Esophagus muscularis mucosa (tissue), 4 donors: ENCODE data around the gene TBP. TPM values are rescaled to one million over a fixed set of nuclear protein-coding genes. Genes with fewer than 3 reads are reported as not detected.
A peak's percentile ranks its signal among the peaks of the same experiment; 100 is the strongest.

Source experiments
- DNase-seq: peaks from one replicate; pipeline ENCODE4 v3.0.0-alpha.2; 2017; ENCODE audit errors: extremely low spot score
- H3K27ac ChIP-seq, 4 donors: fragments of 200-600 bp; sonication (generic); replicated peaks in 1 of 4; 1 replicate in 3 of 4; 2 replicates in 1 of 4; pipeline ENCODE4 v1.5.1; 2016 to 2019; ENCODE audit warnings: mild to moderate bottlenecking in 1 of 4
- H3K27me3 ChIP-seq, 4 donors: fragments of 200-600 bp; sonication (generic); one replicate each; pipeline versions ENCODE4 v1.5.1 to v1.6.0; 2016 to 2019
- H3K36me3 ChIP-seq, 4 donors: fragments of 200-600 bp; sonication (generic); one replicate each; pipeline ENCODE4 v1.5.1; 2016 to 2019
- H3K4me1 ChIP-seq, 4 donors: fragments of 200-600 bp; sonication (generic); one replicate each; pipeline ENCODE4 v1.5.1; 2016 to 2019
- H3K4me3 ChIP-seq, 4 donors: fragments of 200-600 bp; sonication (generic); 1 replicate in 2 of 4; 2 replicates in 2 of 4; pipeline ENCODE4 v1.5.1; 2016 to 2019; ENCODE audit warnings: mild to moderate bottlenecking in 4 of 4, moderate library complexity in 1 of 4
- H3K9me3 ChIP-seq, 4 donors: fragments of 200-600 bp; sonication (generic); 1 replicate in 3 of 4; 2 replicates in 1 of 4; pipeline ENCODE4 v1.5.1; 2016 to 2019
- EP300 ChIP-seq: sonication (generic); formaldehyde crosslinking; IDR thresholded peaks from one replicate; pipeline ENCODE4 v1.6.1; 2017; ENCODE audit warnings: antibody characterized with exemption
- POLR2A ChIP-seq: fragments of 450-650 bp; IDR thresholded peaks from one replicate; pipeline ENCODE4 v1.6.1; 2017; ENCODE audit warnings: antibody characterized with exemption, moderate library complexity, mild to moderate bottlenecking, low read depth
- POLR2AphosphoS5 ChIP-seq, 2 donors: sonication (generic); formaldehyde crosslinking; IDR thresholded peaks; one replicate each; pipeline ENCODE4 v1.6.1; 2017; ENCODE audit warnings: antibody characterized with exemption in 2 of 2
- WGBS: methylation state at CpG from one replicate; pipeline ENCODE4 v1.1.5; 2018; 5-methylcytosine and 5-hydroxymethylcytosine counted together
- intact Hi-C: fragments of 100-400 bp; cut with DNase I; formaldehyde crosslinking; loops from one replicate; pipeline ENCODE4 v1.15.1; 2023
- total RNA-seq, 4 donors: library from RNA; depleted of rRNA; stranded (reverse); fragments of >200 nt; gene quantifications; one replicate each; pipeline versions ENCODE4 v1.1.0 to v1.2.1, GENCODE V29; 2016
- TF ChIP-seq, protein P1 (sequence below), 3 experiments: fragments of 200-600 bp in 2 of 3; fragments of 450-650 bp in 1 of 3; sonication (generic) in 2 of 3; IDR thresholded peaks; one replicate each; pipeline ENCODE4 v1.5.1; 2017 to 2019; ENCODE audit warnings: antibody characterized with exemption in 3 of 3, mild to moderate bottlenecking in 2 of 3, moderate library complexity in 1 of 3

Gene TBP
- total RNA-seq, 4 donors from 2014 or later = 13.1 to 17.8 (median 16.7) TPM

DNA sequence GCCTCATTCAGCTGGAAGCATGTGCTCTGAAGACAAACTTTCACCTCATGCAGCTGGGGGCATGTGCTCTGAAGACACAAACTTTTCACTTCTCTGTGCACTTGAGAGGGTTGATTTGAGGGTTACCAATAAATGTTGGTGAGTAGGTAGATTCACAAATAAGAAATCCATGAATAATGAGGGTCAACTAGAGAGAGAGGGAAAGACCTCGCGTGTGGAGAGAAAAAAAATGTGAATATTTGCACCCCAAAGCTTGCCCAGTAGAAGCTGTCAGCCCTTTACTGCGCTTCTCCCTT is 44.5 kb upstream of the TBP start:
- Histone ChIP-seq H3K9me3 (no peaks in the 10 kb centered on the region), H3K36me3 (no peaks in the 10 kb centered on the region), H3K27me3 (peaks cover 0 to 11% (median 0%) of the 10 kb centered on the region in 4 donors), H3K4me1 (no peaks in the 10 kb centered on the region), H3K27ac (no peak overlapping the region), H3K4me3 (no peak overlapping the region)
- TF ChIP-seq EP300 (no peak), POLR2AphosphoS5 (IDR thresholded peaks at IDR 0.05) (no peak), POLR2A (no peak)
- TF ChIP-seq, protein P1, sequence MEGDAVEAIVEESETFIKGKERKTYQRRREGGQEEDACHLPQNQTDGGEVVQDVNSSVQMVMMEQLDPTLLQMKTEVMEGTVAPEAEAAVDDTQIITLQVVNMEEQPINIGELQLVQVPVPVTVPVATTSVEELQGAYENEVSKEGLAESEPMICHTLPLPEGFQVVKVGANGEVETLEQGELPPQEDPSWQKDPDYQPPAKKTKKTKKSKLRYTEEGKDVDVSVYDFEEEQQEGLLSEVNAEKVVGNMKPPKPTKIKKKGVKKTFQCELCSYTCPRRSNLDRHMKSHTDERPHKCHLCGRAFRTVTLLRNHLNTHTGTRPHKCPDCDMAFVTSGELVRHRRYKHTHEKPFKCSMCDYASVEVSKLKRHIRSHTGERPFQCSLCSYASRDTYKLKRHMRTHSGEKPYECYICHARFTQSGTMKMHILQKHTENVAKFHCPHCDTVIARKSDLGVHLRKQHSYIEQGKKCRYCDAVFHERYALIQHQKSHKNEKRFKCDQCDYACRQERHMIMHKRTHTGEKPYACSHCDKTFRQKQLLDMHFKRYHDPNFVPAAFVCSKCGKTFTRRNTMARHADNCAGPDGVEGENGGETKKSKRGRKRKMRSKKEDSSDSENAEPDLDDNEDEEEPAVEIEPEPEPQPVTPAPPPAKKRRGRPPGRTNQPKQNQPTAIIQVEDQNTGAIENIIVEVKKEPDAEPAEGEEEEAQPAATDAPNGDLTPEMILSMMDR (IDR thresholded peaks at IDR 0.05) = no peak
- WGBS = 68% methylated on average over 3 of the region's 3 CpGs
- DNase-seq = no peak
- intact Hi-C loops = no loop called here

GRCh38 chr6:170510631-170511030 is 43.5 kb upstream of the TBP start:
- WGBS = 95% methylated on average over 20 of the region's 20 CpGs
- no peak for TF ChIP-seq POLR2A
- no peak for TF ChIP-seq EP300
- no peaks in the 10 kb centered on the region for H3K9me3 ChIP-seq
- DNase-seq = no peak
- H3K27ac ChIP-seq = no peak overlapping the region
- peaks cover 0 to 11% (median 0%) of the 10 kb centered on the region in 4 donors for H3K27me3 ChIP-seq
- no peaks in the 10 kb centered on the region for H3K36me3 ChIP-seq
- no peaks in the 10 kb centered on the region for H3K4me1 ChIP-seq
- intact Hi-C loops = no loop called here
- no peak overlapping the region for H3K4me3 ChIP-seq

GRCh38 chr6:170512249-170512648 is 41.9 kb upstream of the TBP start:
- Histone ChIP-seq H3K9me3 (peaks cover 0 to 5% (median 2%) of the 10 kb centered on the region in 4 donors), H3K27me3 (peaks cover 0 to 11% (median 0%) of the 10 kb centered on the region in 4 donors), H3K36me3 (no peaks in the 10 kb centered on the region), H3K4me1 (no peaks in the 10 kb centered on the region), H3K4me3 (no peak overlapping the region), H3K27ac (no peak overlapping the region)
- DNase-seq = no peak
- TF ChIP-seq POLR2AphosphoS5 (IDR thresholded peaks at IDR 0.05) = no peak
- intact Hi-C loops = no loop called here
- 91% methylated on average over 4 of the region's 4 CpGs for WGBS

DNA sequence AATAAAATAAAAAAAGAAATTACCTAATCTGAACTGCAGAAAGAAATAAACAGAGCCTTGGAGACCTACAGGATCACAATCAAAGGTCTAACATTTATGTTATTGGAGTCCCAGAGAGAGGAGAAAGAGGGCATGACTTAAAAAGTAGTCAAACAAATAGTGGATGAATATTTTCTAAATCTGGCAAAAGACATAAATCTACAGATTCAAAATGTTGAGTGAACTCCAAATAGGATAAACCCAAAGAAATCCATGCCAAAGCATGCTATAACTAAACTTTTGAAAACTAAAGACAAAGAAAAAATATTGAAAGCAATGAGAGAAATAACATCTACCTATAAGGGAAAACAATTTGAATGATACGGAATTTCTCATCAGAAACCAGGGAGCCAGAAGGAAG is 39.3 kb upstream of the TBP start:
- Histone ChIP-seq H3K9me3 (peaks cover 0 to 9% (median 3%) of the 10 kb centered on the region in 4 donors), H3K27me3 (peaks cover 0 to 9% (median 0%) of the 10 kb centered on the region in 4 donors), H3K4me3 (no peak overlapping the region), H3K27ac (no peak overlapping the region), H3K4me1 (no peaks in the 10 kb centered on the region), H3K36me3 (no peaks in the 10 kb centered on the region)
- no peak for DNase-seq
- WGBS = 94% methylated on average over 1 of the region's 1 CpG
- intact Hi-C loops = no loop called here
- TF ChIP-seq EP300 (no peak), POLR2AphosphoS5 (IDR thresholded peaks at IDR 0.05) (no peak), POLR2A (no peak)
- TF ChIP-seq, protein P1 (IDR thresholded peaks at IDR 0.05) = no peak

DNA sequence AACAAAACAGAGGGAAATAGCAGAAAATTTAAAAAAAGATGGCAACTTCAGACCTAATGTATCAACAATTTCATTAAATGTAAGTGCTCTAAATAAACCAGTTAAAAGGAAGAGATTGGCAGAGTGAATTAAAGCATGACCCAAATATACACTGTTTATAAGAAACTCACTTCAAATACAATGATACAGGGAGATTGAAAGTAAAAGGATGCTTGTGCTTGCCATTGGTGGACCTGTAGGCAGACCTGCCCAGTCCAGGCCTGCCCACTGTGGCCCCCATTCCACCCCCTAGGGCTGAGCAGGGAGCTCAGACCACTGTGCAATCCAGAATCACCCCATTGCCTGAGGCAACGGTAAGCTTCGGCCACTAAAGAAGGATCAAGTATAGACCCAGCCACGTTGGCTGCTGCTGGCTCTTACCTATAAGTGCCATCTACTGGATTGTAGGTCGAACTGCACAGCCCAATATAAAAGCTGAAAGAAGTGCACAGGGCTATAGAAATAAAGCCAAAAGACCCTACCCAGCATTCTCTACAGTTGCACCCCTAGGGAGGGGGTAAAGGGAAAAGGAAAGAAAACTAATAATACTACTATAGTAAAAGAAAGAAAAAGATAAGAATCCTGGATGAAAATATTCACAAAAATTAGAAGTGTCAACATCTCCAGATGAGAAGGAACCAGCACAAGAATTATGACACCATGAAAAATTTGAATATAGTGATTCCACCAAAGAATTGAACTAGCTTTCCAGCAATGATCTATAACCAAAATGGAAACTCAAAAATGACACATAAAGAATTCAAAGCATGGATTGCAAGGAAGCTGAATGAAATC is 37.2 kb upstream of the TBP start:
- Histone ChIP-seq H3K36me3 (no peaks in the 10 kb centered on the region), H3K4me1 (no peaks in the 10 kb centered on the region), H3K27me3 (no peaks in the 10 kb centered on the region), H3K4me3 (no peak overlapping the region), H3K27ac (no peak overlapping the region), H3K9me3 (peaks cover 0 to 9% (median 3%) of the 10 kb centered on the region in 4 donors)
- DNase-seq = no peak
- TF ChIP-seq POLR2A = no peak
- no peak for TF ChIP-seq POLR2AphosphoS5 (IDR thresholded peaks at IDR 0.05)
- TF ChIP-seq EP300 = no peak
- TF ChIP-seq, protein P1 (IDR thresholded peaks at IDR 0.05) = peak; percentile 30 to 65 (median 41)
- WGBS = 3% methylated on average over 4 of the region's 4 CpGs
- intact Hi-C loops = no loop called here
